Transverse colon (tissue), 4 donors: ENCODE results near the gene GMEB2. TPM values are rescaled to one million over a fixed set of nuclear protein-coding genes. Genes with fewer than 3 reads are reported as not detected.

Experiments used
- DNase-seq: peaks from one replicate; pipeline ENCODE4 v3.0.0-alpha.2; 2019
- H3K27ac ChIP-seq, 4 donors: fragments of 200-600 bp; sonication (generic); 2 replicates each; pipeline ENCODE4 v1.5.1; 2016 to 2018; ENCODE audit warnings: inconsistent platforms in 4 of 4
- H3K27me3 ChIP-seq: fragments of 200-600 bp; sonication (generic); 2 replicates; pipeline ENCODE4 v1.5.1; 2017; ENCODE audit warnings: inconsistent platforms
- H3K36me3 ChIP-seq, 4 donors: fragments of 200-600 bp; sonication (generic); 2 replicates each; pipeline ENCODE4 v1.5.1; 2017 to 2019; ENCODE audit warnings: inconsistent platforms in 4 of 4
- H3K4me1 ChIP-seq, 4 donors: fragments of 200-600 bp; sonication (generic); 2 replicates each; pipeline ENCODE4 v1.5.1; 2017 to 2020; ENCODE audit warnings: inconsistent platforms in 4 of 4
- H3K4me3 ChIP-seq, 4 donors: fragments of 200-600 bp; sonication (generic); 1 replicate in 1 of 4; 2 replicates in 3 of 4; pipeline versions ENCODE4 v1.5.1 to v1.6.1; 2017 to 2019; ENCODE audit warnings: inconsistent platforms in 4 of 4
- H3K9me3 ChIP-seq, 2 donors: fragments of 200-600 bp; sonication (generic); 2 replicates each; pipeline ENCODE4 v1.5.1; 2017 to 2019; ENCODE audit warnings: inconsistent platforms in 2 of 2
- CTCF ChIP-seq, 5 experiments: fragments of 200-600 bp in 3 of 5; fragments of 450-650 bp in 2 of 5; sonication (generic) in 3 of 5; IDR thresholded peaks; 1 replicate in 2 of 5; 2 replicates in 3 of 5; pipeline ENCODE4 v1.5.1; 2016 to 2017; ENCODE audit warnings: antibody characterized with exemption in 5 of 5, inconsistent platforms in 3 of 5, mild to moderate bottlenecking in 2 of 5, moderate library complexity in 1 of 5
- EP300 ChIP-seq: sonication (generic); formaldehyde crosslinking; IDR thresholded peaks from one replicate; pipeline ENCODE4 v1.6.1; 2017; ENCODE audit warnings: antibody characterized with exemption, low read depth
- POLR2A ChIP-seq: fragments of 450-650 bp; IDR thresholded peaks from one replicate; pipeline ENCODE4 v1.6.1; 2016; ENCODE audit warnings: antibody characterized with exemption, mild to moderate bottlenecking, moderate library complexity
- POLR2AphosphoS5 ChIP-seq, 3 donors: sonication (generic); formaldehyde crosslinking; IDR thresholded peaks; one replicate each; pipeline ENCODE4 v1.6.1; 2016; ENCODE audit warnings: antibody characterized with exemption in 3 of 3
- WGBS, 2 donors: methylation state at CpG; one replicate each; pipeline ENCODE4 v1.1.5; 2018; ENCODE audit warnings: low coverage in 1 of 2; 5-methylcytosine and 5-hydroxymethylcytosine counted together
- in situ Hi-C, 4 donors: fragments of 200-750 bp; cut with MboI; loops; one replicate each; pipeline versions ENCODE4 v1.15.0 to v1.15.1; 2017; ENCODE audit warnings: low sequenced_read_pairs in 3 of 4, low pct_ligation_motif_present in 1 of 4, low pct_unique_long_range_greater_than_20kb in 1 of 4
- intact Hi-C: fragments of 100-400 bp; cut with DNase I; formaldehyde crosslinking; loops from one replicate; pipeline ENCODE4 v1.15.1; 2023; ENCODE audit warnings: low total_unique reads
- total RNA-seq, 4 donors: library from RNA; depleted of rRNA; stranded (reverse); fragments of >200 nt; gene quantifications; one replicate each; pipeline ENCODE4 v1.1.0, GENCODE V29; 2016

GMEB2 gene
- total RNA-seq, 4 donors from 2014 or later, result 9.0 to 20.3 (median 13.5) TPM

GRCh38 chr20:63592661-63593060, 34.2 kb downstream of the GMEB2 start:
- in situ Hi-C loops (no loop called here), intact Hi-C loops (no loop called here)
- peaks cover 0 to 18% (median 4%) of the 10 kb centered on the region in 4 donors for H3K36me3 ChIP-seq
- H3K4me1 ChIP-seq, result no peaks in the 10 kb centered on the region
- no peaks in the 10 kb centered on the region for H3K9me3 ChIP-seq
- H3K27me3 ChIP-seq, result no peaks in the 10 kb centered on the region
- no peak for TF ChIP-seq CTCF (IDR thresholded peaks at IDR 0.05)
- TF ChIP-seq POLR2AphosphoS5 (IDR thresholded peaks at IDR 0.05), result no peak
- TF ChIP-seq POLR2A, result no peak
- TF ChIP-seq EP300, result no peak
- H3K27ac ChIP-seq, result no peak overlapping the region
- DNase-seq, result no peak
- 95% methylated on average over 12 of the region's 13 CpGs; no CpG with 5 or more reads in 1 of the 2 donors for WGBS, 2 donors
- H3K4me3 ChIP-seq, result no peak overlapping the region

- no peak for DNase-seq
- Histone ChIP-seq H3K9me3 (no peaks in the 10 kb centered on the region), H3K27me3 (no peaks in the 10 kb centered on the region), H3K4me3 (no peak overlapping the region), H3K4me1 (no peaks in the 10 kb centered on the region), H3K27ac (no peak overlapping the region), H3K36me3 (peaks cover 0 to 18% (median 4%) of the 10 kb centered on the region in 4 donors)
- in situ Hi-C loops, result no loop called here
- intact Hi-C loops, result no loop called here
- 93% methylated on average over 28 of the region's 28 CpGs; no CpG with 5 or more reads in 1 of the 2 donors for WGBS, 2 donors
- TF ChIP-seq CTCF (IDR thresholded peaks at IDR 0.05), result no peak
- no peak for TF ChIP-seq EP300
- no peak for TF ChIP-seq POLR2A
- TF ChIP-seq POLR2AphosphoS5 (IDR thresholded peaks at IDR 0.05), result no peak
Measured at GRCh38 chr20:63591786-63592355, 35.0 kb downstream of the GMEB2 start.

GRCh38 chr20:63591147-63591533, 35.8 kb downstream of the GMEB2 start:
- H3K27ac ChIP-seq, result no peak overlapping the region
- H3K9me3 ChIP-seq, result no peaks in the 10 kb centered on the region
- peaks cover 0 to 18% (median 4%) of the 10 kb centered on the region in 4 donors for H3K36me3 ChIP-seq
- TF ChIP-seq POLR2A (no peak), CTCF (IDR thresholded peaks at IDR 0.05) (no peak), EP300 (no peak), POLR2AphosphoS5 (IDR thresholded peaks at IDR 0.05) (no peak)
- H3K27me3 ChIP-seq, result no peaks in the 10 kb centered on the region
- no peak for DNase-seq
- H3K4me1 ChIP-seq, result no peaks in the 10 kb centered on the region
- no peak overlapping the region for H3K4me3 ChIP-seq
- in situ Hi-C loops, result no loop called here
- 96 to 100% methylated on average over 1 to 4 of the region's 4 CpGs for WGBS, 2 donors
- intact Hi-C loops, result no loop called here

- TF ChIP-seq CTCF (IDR thresholded peaks at IDR 0.05) (no peak), EP300 (no peak), POLR2AphosphoS5 (IDR thresholded peaks at IDR 0.05) (no peak), POLR2A (no peak)
- Histone ChIP-seq H3K36me3 (peaks cover 0 to 18% (median 4%) of the 10 kb centered on the region in 4 donors), H3K4me1 (no peaks in the 10 kb centered on the region), H3K4me3 (no peak overlapping the region), H3K9me3 (no peaks in the 10 kb centered on the region), H3K27me3 (no peaks in the 10 kb centered on the region), H3K27ac (no peak overlapping the region)
- in situ Hi-C loops (no loop called here), intact Hi-C loops (no loop called here)
- DNase-seq, result no peak
- 78 to 91% methylated on average over 8 to 40 of the region's 52 CpGs for WGBS, 2 donors
Measured at GRCh38 chr20:63590218-63591146, 36.4 kb downstream of the GMEB2 start.
